K562 (cell line): ENCODE data around the gene C19orf47. TPM values are rescaled to one million over a fixed set of nuclear protein-coding genes. Genes with fewer than 3 reads are reported as not detected.
A peak's percentile ranks its signal among the peaks of the same experiment; 100 is the strongest.

ENCODE experiments used
- ATAC-seq: fragments of 200-7000 bp; cut with Tn5 transposase; 3 replicates; pipeline ENCODE4 v1.9.1; 2020; ENCODE audit warnings: moderate library complexity
- BruUV-seq: library from RNA; stranded (reverse); fragments of 400-500 nt; replicated peaks from 2 replicates; lab custom pipeline; 2021; lab: Mats Ljungman, UMichigan
- CTCF ChIA-PET: fragments of 300-600 bp; formaldehyde crosslinking; extraction: SDS; loops from one replicate; lab custom pipeline; 2021; ENCODE audit warnings: low intra/inter-chr PET ratio; lab: Yijun Ruan, JAX
- POLR2A ChIA-PET: fragments of 300-600, 350-650 bp; sonication (Branson Sonifier 250); formaldehyde crosslinking; extraction: SDS; loops from one replicate; lab custom pipeline; 2021; ENCODE audit warnings: antibody characterized with exemption, inconsistent platforms; lab: Yijun Ruan, JAX
- DNase-seq, 4 experiments: peaks; one replicate each; pipeline versions ENCODE4 v3.0.0 to v3.0.0-alpha.2; 2011 to 2018; ENCODE audit warnings: low spot score in 3 of 4, mixed read lengths in 3 of 4; ENCODE audit errors: extremely low read depth in 1 of 4
- FAIRE-seq: peaks from 2 replicates; lab custom pipeline; 2011; peaks lifted over from hg19 to GRCh38; lab: Jason Lieb, UNC
- H2AFZ ChIP-seq: 2 replicates; pipeline ENCODE4 v1.6.0; 2011; ENCODE audit warnings: low read depth, low read length, control low read depth, inconsistent platforms
- H3K27ac ChIP-seq: fragments of 200-600 bp; 3 replicates; pipeline ENCODE4 v1.8.0; 2011; ENCODE audit warnings: low read depth, mild to moderate bottlenecking, control low read depth, inconsistent platforms, low read length, moderate library complexity, mixed read lengths; ENCODE audit errors: extremely low read depth
- H3K27me3 ChIP-seq, 2 experiments: fragments of 300-600 bp in 1 of 2; 2 replicates in 1 of 2; 3 replicates in 1 of 2; pipeline versions ENCODE4 v1.6.0 to v1.8.0; 2011; ENCODE audit warnings: inconsistent platforms in 2 of 2, low read length in 2 of 2, mild to moderate bottlenecking in 1 of 2, mixed read lengths in 1 of 2, moderate library complexity in 1 of 2; ENCODE audit not compliant: control insufficient read depth in 2 of 2, insufficient read depth in 2 of 2
- H3K36me3 ChIP-seq: fragments of 300-600 bp; 3 replicates; pipeline ENCODE4 v1.8.0; 2011; ENCODE audit warnings: mild to moderate bottlenecking, low read length, inconsistent platforms; ENCODE audit not compliant: control insufficient read depth, insufficient read depth
- H3K4me1 ChIP-seq, 2 experiments: fragments of 200-600 bp in 1 of 2; replicated peaks in 1 of 2; 2 replicates in 1 of 2; 3 replicates in 1 of 2; pipeline versions ENCODE4 v1.5.1 to v1.8.0; 2011; ENCODE audit warnings: inconsistent platforms in 2 of 2, low read length in 2 of 2, mild to moderate bottlenecking in 1 of 2, mixed read lengths in 1 of 2, moderate library complexity in 1 of 2; ENCODE audit not compliant: control insufficient read depth in 2 of 2, insufficient read depth in 2 of 2
- H3K4me2 ChIP-seq: 2 replicates; pipeline ENCODE4 v1.6.1; 2011; ENCODE audit warnings: low read length, control low read depth, inconsistent platforms, mixed read lengths; ENCODE audit not compliant: insufficient read depth
- H3K4me3 ChIP-seq: fragments of 200-600 bp; sonication (generic), shearing (Covaris generic); 2 replicates; pipeline ENCODE4 v1.5.1; 2016; ENCODE audit warnings: control low read depth, inconsistent platforms
- H3K79me2 ChIP-seq: fragments of 200-600 bp; 3 replicates; pipeline ENCODE4 v1.8.0; 2011; ENCODE audit warnings: low read length, inconsistent platforms; ENCODE audit not compliant: control insufficient read depth, insufficient read depth
- H3K9ac ChIP-seq, 2 experiments: 2 replicates each; pipeline versions ENCODE4 v1.6.0 to v1.6.1; 2011; ENCODE audit warnings: low read depth in 2 of 2, low read length in 2 of 2, control low read depth in 1 of 2, inconsistent platforms in 1 of 2, mild to moderate bottlenecking in 1 of 2, mixed read lengths in 1 of 2; ENCODE audit not compliant: insufficient read depth in 1 of 2
- H3K9me1 ChIP-seq: one replicate; pipeline ENCODE4 v1.6.0; 2011; ENCODE audit warnings: inconsistent platforms, mild to moderate bottlenecking, low read length, moderate library complexity; ENCODE audit not compliant: control insufficient read depth, insufficient read depth
- H3K9me3 ChIP-seq: replicated peaks from 2 replicates; pipeline ENCODE4 v1.5.1; 2011; ENCODE audit warnings: low read depth, low read length, inconsistent platforms; ENCODE audit not compliant: control insufficient read depth, insufficient read depth
- H4K20me1 ChIP-seq: replicated peaks from 2 replicates; pipeline ENCODE4 v1.6.1; 2011; ENCODE audit warnings: low read length, inconsistent platforms, mixed read lengths; ENCODE audit not compliant: control insufficient read depth, insufficient read depth
- CBX5 ChIP-seq: IDR thresholded peaks from 2 replicates; pipeline ENCODE4 v1.6.1; 2014; ENCODE audit warnings: low read depth, borderline replicate concordance
- IRF2 ChIP-seq: sonication (generic); formaldehyde crosslinking; IDR thresholded peaks from 2 replicates; pipeline ENCODE4 v1.8.1; 2022; ENCODE audit warnings: mild to moderate bottlenecking, missing genetic modification reagents
- MEF2D ChIP-seq: conservative IDR thresholded peaks from 2 replicates; pipeline ENCODE4 v1.6.1; 2016; ENCODE audit warnings: low read depth, missing genetic modification characterization, missing compliant biosample characterization
- RBFOX2 ChIP-seq: fragments of 200-400 bp; formaldehyde crosslinking; IDR thresholded peaks from 2 replicates; pipeline ENCODE4 v1.6.1; 2017; ENCODE audit warnings: low read depth, mild to moderate bottlenecking, low read length, moderate library complexity
- ZNF764 ChIP-seq: fragments of 250-450 bp; sonication (Bioruptor Pico); IDR thresholded peaks from 2 replicates; pipeline ENCODE4 v1.4.0; 2020; ENCODE audit warnings: low read depth, mild to moderate bottlenecking, moderate library complexity
- WGBS: fragments of 100-300 bp; shearing (Covaris generic); methylation state at CpG from one replicate; pipeline ENCODE4 v1.1.6; 2016; ENCODE audit warnings: low coverage, mixed read lengths; ENCODE audit not compliant: insufficient coverage; ENCODE audit errors: missing lambda C conversion rate; 5-methylcytosine and 5-hydroxymethylcytosine counted together
- in situ Hi-C: fragments of 300-500 bp; cut with MboI; formaldehyde crosslinking; loops from 4 replicates; pipeline ENCODE4 v1.15.0; 2018; ENCODE audit warnings: inconsistent platforms, mixed read lengths
- intact Hi-C: fragments of 100-400 bp; cut with micrococcal nuclease; formaldehyde crosslinking; loops from 2 replicates; pipeline ENCODE4 v1.14.2; 2022
- polyA plus RNA-seq, 8 experiments: library from polyadenylated mRNA; depleted of rRNA in 4 of 8; stranded (reverse) in 5 of 8; unstranded in 3 of 8; fragments of >200 nt; fragmentation: Nextera tagmentation in 2 of 8; fragmentation: Illumina TruSeq in 1 of 8; extraction: Ambion mirVana in 2 of 8; extraction: Trizol in 1 of 8; gene quantifications; 2 replicates each; pipeline versions ENCODE4 v1.2.1 to v1.2.3, GENCODE V29; 2011 to 2014; ENCODE audit warnings: inconsistent platforms in 1 of 8, missing spikeins in 1 of 8
- total RNA-seq, 7 experiments: library from RNA; depleted of rRNA in 6 of 7; stranded (reverse); fragments of >200 nt in 6 of 7; fragmentation: Illumina TruSeq in 2 of 7; extraction: Trizol in 2 of 7; gene quantifications; 2 replicates each; pipeline versions ENCODE4 v1.2.1 to v1.2.3, GENCODE V29; 2011 to 2021; ENCODE audit warnings: low replicate concordance in 1 of 7

C19orf47 gene
- total and polyA plus RNA-seq, 9 of the 15 experiments (the other 6 are each of a cell fraction or from before 2014, with no cell fraction given), result 0.08 to 26.1 (median 14.7) TPM

- Histone ChIP-seq H3K4me3 (no peak overlapping the region), H4K20me1 (no peaks in the 10 kb centered on the region; the same call in 1 of the 2 replicates), H3K9me3 (no peaks in the 10 kb centered on the region), H3K36me3 (peaks cover 54% of the 10 kb centered on the region)
- FAIRE-seq, result no peak
- TF ChIP-seq IRF2 (CRISPR knock-in tag), result no peak
- peak; percentile 59 for TF ChIP-seq RBFOX2
- no peak for TF ChIP-seq ZNF764 (CRISPR knock-in tag)
- TF ChIP-seq CBX5, result no peak
- TF ChIP-seq MEF2D (tag), result no peak
- TF ChIP-seq, all 486 proteins: peak for 1
- H3K27me3 ChIP-seq, result no peaks in the 10 kb centered on the region
- in situ Hi-C loops, result no loop called here
- CTCF ChIA-PET, result no interaction called here
- H3K4me1 ChIP-seq, result peaks cover 65 to 71% of the 10 kb centered on the region in 2 experiments
- WGBS, result 88% methylated on average over 9 of the region's 15 CpGs
- no peak overlapping the region for H3K27ac ChIP-seq
- no peak overlapping the region for H2AFZ ChIP-seq
- intact Hi-C loops, result no loop called here
- H3K9me1 ChIP-seq, result peaks cover 5% of the 10 kb centered on the region
- peak overlapping the region in 1 of 2 experiments; percentile 65; a peak in 2 of 4 replicates for H3K9ac ChIP-seq
- DNase-seq (no peak), ATAC-seq (no peak)
- POLR2A ChIA-PET, result interaction anchor here (0.6 to 5.1 kb wide), 5 partner anchors 9 to 244 kb away, joined by 3 to 19 read pairs (median 3); no protein-coding TSS in a partner anchor
- BruUV-seq, result no TSS peak
- no peak overlapping the region for H3K4me2 ChIP-seq
- H3K79me2 ChIP-seq, result peaks cover 98% of the 10 kb centered on the region
These were observed 69.1 kb downstream of the C19orf47 start for GRCh38 chr19:40279120-40279551.
